COR-L47 (cell line): ENCODE data around the gene LIMS2.

Source experiments
- DNase-seq: peaks from one replicate; lab custom pipeline; 2025; lab: John Stamatoyannopoulos, UW

Gene LIMS2

GRCh38 chr2:127621981-127622431, 53.3 kb downstream of the LIMS2 start:
- no peak for DNase-seq

- DNase-seq: no peak
These were observed 54.5 kb downstream of the LIMS2 start for GRCh38 chr2:127620866-127621265.

- DNase-seq: no peak
These were observed 55.2 kb downstream of the LIMS2 start for GRCh38 chr2:127619877-127620705.

GRCh38 chr2:127619203-127619590, 56.1 kb downstream of the LIMS2 start:
- no peak for DNase-seq

- no peak for DNase-seq
These were observed 56.7 kb downstream of the LIMS2 start for GRCh38 chr2:127618551-127619202.

- DNase-seq: no peak
These were observed 59.7 kb downstream of the LIMS2 start for GRCh38 chr2:127615511-127616166.

GRCh38 chr2:127614731-127615130, 60.6 kb downstream of the LIMS2 start:
- DNase-seq: no peak

GRCh38 chr2:127614246-127614645, 61.1 kb downstream of the LIMS2 start:
- DNase-seq: no peak

- no peak for DNase-seq
These were observed 63.1 kb downstream of the LIMS2 start for GRCh38 chr2:127612111-127612822.

- no peak for DNase-seq
These were observed 64.0 kb downstream of the LIMS2 start for GRCh38 chr2:127611076-127611925.

GRCh38 chr2:127610561-127610960, 64.8 kb downstream of the LIMS2 start:
- no peak for DNase-seq

- DNase-seq: no peak
These were observed 65.5 kb downstream of the LIMS2 start for GRCh38 chr2:127609818-127610217.

- no peak for DNase-seq
These were observed 66.1 kb downstream of the LIMS2 start for GRCh38 chr2:127609031-127609751.

- DNase-seq: no peak
These were observed 67.0 kb downstream of the LIMS2 start for GRCh38 chr2:127608061-127609030.

GRCh38 chr2:127607399-127607908, 67.9 kb downstream of the LIMS2 start:
- DNase-seq: no peak

GRCh38 chr2:127606625-127607398, 68.5 kb downstream of the LIMS2 start:
- DNase-seq: no peak

GRCh38 chr2:127605691-127606263, 69.6 kb downstream of the LIMS2 start:
- no peak for DNase-seq

- DNase-seq: no peak
These were observed 70.3 kb downstream of the LIMS2 start for GRCh38 chr2:127604986-127605385.
